ENCODE results near the gene LIN7C. TPM values are rescaled to one million over a fixed set of nuclear protein-coding genes. Genes with fewer than 3 reads are reported as not detected.

LIN7C gene
- total and polyA plus RNA-seq, 2 of the 13 experiments (the other 11 are each of a cell fraction or from before 2014, with no cell fraction given) = 14.8 to 37.2 TPM

GRCh38 chr11:27460158-27460978 is 46.2 kb downstream of the LIN7C start (continued):
- no peak for TF ChIP-seq ZBTB33 (CRISPR knock-in tag; IDR thresholded peaks at IDR 0.05)
- TF ChIP-seq ARNT2 (CRISPR knock-in tag; IDR thresholded peaks at IDR 0.05; ENCODE audit: low read depth) = 0 out of 2 replicates have a peak, but pooled peaks have one; percentile 38
- peak; percentile 85; the same call in 1 of the 2 replicates for TF ChIP-seq POGZ (CRISPR knock-in tag; IDR thresholded peaks at IDR 0.05)
- TF ChIP-seq SMC3 (IDR thresholded peaks at IDR 0.05; ENCODE audit: low read length) = no peak
- TF ChIP-seq DPF2 (CRISPR knock-in tag; IDR thresholded peaks at IDR 0.05; ENCODE audit: borderline replicate concordance, low read depth) = peak; percentile 75; the same call in 1 of the 2 replicates
- peak; percentile 15; the same call in 1 of the 2 replicates for TF ChIP-seq STAG1 (CRISPR knock-in tag; IDR thresholded peaks at IDR 0.05)
- TF ChIP-seq SMAD3 (CRISPR knock-in tag; IDR thresholded peaks at IDR 0.05) = peak; percentile 72
- peak; percentile 88 for TF ChIP-seq TBX2 (CRISPR knock-in tag; IDR thresholded peaks at IDR 0.05; ENCODE audit: borderline replicate concordance)
- TF ChIP-seq ZNF569 (CRISPR knock-in tag; IDR thresholded peaks at IDR 0.05; ENCODE audit: borderline replicate concordance) = no peak
- peak; percentile 76; the same call in 1 of the 2 replicates for TF ChIP-seq FOXJ3 (CRISPR knock-in tag; IDR thresholded peaks at IDR 0.05; ENCODE audit: borderline replicate concordance)
- TF ChIP-seq ZNF678 (CRISPR knock-in tag; IDR thresholded peaks at IDR 0.05) = no peak
- TF ChIP-seq SAP130 (CRISPR knock-in tag; IDR thresholded peaks at IDR 0.05; ENCODE audit: low read depth) = peak; percentile 80
- TF ChIP-seq ARID3A (IDR thresholded peaks at IDR 0.05; ENCODE audit: low read depth, low read length) = peak; percentile 92
- TF ChIP-seq CREB1 (IDR thresholded peaks at IDR 0.05) = no peak
- TF ChIP-seq CREB1 (CRISPR knock-in tag; IDR thresholded peaks at IDR 0.05) = peak; percentile 51
- TF ChIP-seq NCOA2 (CRISPR knock-in tag; IDR thresholded peaks at IDR 0.05) = peak; percentile 88
- TF ChIP-seq TFE3 (CRISPR knock-in tag; IDR thresholded peaks at IDR 0.05) = peak; percentile 44; the same call in 1 of the 2 replicates
- peak; percentile 82 for TF ChIP-seq SOX13 (IDR thresholded peaks at IDR 0.05)
- peak in 1 of 2 experiments; percentile 95; a peak in 2 of 4 replicates for TF ChIP-seq SOX13 (CRISPR knock-in tag; conservative IDR thresholded peaks at IDR 0.05 in 1 of 2, IDR thresholded peaks at IDR 0.05 in 1 of 2)
- TF ChIP-seq DR1 (CRISPR knock-in tag; IDR thresholded peaks at IDR 0.05) = peak; percentile 49; the same call in 1 of the 2 replicates
- TF ChIP-seq CBFB (CRISPR knock-in tag; IDR thresholded peaks at IDR 0.05) = 0 out of 2 replicates have a peak, but pooled peaks have one; percentile 30
- 0 out of 2 replicates have a peak, but pooled peaks have one; percentile 43 for TF ChIP-seq ZSCAN21 (CRISPR knock-in tag; IDR thresholded peaks at IDR 0.05; ENCODE audit: borderline replicate concordance)
- TF ChIP-seq ONECUT2 (CRISPR knock-in tag; IDR thresholded peaks at IDR 0.05) = peak; percentile 84
- TF ChIP-seq ZFP41 (CRISPR knock-in tag; IDR thresholded peaks at IDR 0.05; ENCODE audit: borderline replicate concordance) = no peak
- TF ChIP-seq PAF1 (CRISPR knock-in tag; IDR thresholded peaks at IDR 0.05) = no peak
- 0 out of 2 replicates have a peak, but pooled peaks have one; percentile 34 for TF ChIP-seq SNAI1 (CRISPR knock-in tag; IDR thresholded peaks at IDR 0.05; ENCODE audit: borderline replicate concordance)
